GM13977 (cell line): ENCODE measurements around the gene LRPPRC.

ENCODE experiments used
- DNase-seq: peaks from one replicate; pipeline ENCODE4 v3.0.0; 2012; ENCODE audit warnings: low spot score
- CTCF ChIP-seq: IDR thresholded peaks from 2 replicates; pipeline ENCODE4 v1.5.1; 2012; ENCODE audit warnings: mild to moderate bottlenecking, control low read depth; ENCODE audit not compliant: insufficient read depth; ENCODE audit errors: extremely low read depth, missing control alignments
- in situ Hi-C: fragments of 300-500 bp; cut with MboI; formaldehyde crosslinking; loops from one replicate; pipeline ENCODE4 v1.12.0; 2022; ENCODE audit warnings: low sequenced_read_pairs, low pct_unique_long_range_greater_than_20kb, mixed read lengths, inconsistent platforms; ENCODE audit not compliant: unreplicated experiment

LRPPRC gene

DNA sequence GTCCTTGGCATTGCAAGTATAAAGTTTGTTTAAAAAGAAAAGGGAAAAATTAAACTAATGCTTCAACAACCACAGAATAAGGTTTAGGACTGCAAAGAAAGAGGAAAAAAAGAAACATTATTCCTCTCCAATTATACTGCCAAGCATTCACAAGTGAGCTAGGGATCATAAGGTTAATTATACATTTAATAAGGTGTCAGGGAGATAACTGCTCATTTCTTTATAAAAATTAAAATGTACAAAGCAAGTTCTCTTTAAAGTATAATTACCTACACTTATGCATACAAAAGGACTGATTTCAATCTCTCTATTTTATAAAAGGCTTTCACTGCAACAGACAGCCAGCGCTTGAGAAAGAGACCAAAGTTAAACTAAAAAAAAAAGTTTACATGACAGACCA, 98.9 kb downstream of the LRPPRC start:
- TF ChIP-seq CTCF, result no peak
- DNase-seq, result no peak
- in situ Hi-C loops, result no loop called here

- no peak for TF ChIP-seq CTCF
- in situ Hi-C loops, result no loop called here
- DNase-seq, result no peak
These were observed 101.0 kb downstream of the LRPPRC start for GRCh38 chr2:43894743-43895142.

- DNase-seq, result no peak
- in situ Hi-C loops, result no loop called here
- no peak for TF ChIP-seq CTCF
These were observed 104.9 kb downstream of the LRPPRC start for GRCh38 chr2:43890855-43891254.

- no peak for TF ChIP-seq CTCF
- in situ Hi-C loops, result no loop called here
- no peak for DNase-seq
These were observed 106.4 kb downstream of the LRPPRC start for GRCh38 chr2:43889416-43889815.

DNA sequence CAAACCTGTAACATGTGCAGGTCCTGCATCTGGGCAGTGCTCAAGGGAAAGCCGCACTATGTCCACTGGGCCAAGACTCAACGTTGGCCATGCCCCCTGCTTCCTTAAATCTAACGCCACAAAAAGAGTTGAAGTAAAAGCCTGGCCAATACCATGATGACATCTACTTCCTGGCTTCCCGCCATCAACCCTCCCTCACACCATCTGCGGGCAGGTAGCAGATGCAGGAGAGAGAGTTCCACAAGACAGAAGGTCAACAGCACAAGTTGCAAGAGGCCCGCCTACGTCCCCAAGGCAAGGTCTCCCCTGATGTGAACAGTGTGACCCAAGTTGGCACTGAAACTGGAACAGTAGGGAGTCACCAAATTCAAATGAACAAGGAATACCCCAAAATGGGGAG, 108.6 kb downstream of the LRPPRC start:
- in situ Hi-C loops, result no loop called here
- TF ChIP-seq CTCF, result no peak
- DNase-seq, result no peak

GRCh38 chr2:43885132-43885632, 110.6 kb downstream of the LRPPRC start:
- no peak for DNase-seq
- in situ Hi-C loops, result no loop called here
- no peak for TF ChIP-seq CTCF

DNA sequence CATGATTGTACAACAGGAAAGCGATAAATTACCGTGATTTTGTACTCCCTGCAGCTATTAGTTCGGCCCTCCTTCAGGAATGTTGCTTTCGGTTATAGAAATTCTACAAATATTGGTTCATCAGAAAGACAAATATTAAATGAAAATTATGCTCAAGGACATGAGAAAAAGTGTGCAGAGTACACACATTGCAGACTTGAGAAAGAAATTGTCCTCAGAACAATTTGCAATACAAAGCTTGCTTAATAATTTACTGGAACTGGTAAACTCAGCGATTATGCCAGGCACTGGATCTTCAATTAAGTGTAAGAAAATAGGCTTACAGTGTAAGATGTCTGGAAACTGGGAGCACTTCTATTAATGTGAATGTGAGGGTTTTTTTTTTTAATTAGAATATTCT, 111.1 kb downstream of the LRPPRC start:
- no peak for TF ChIP-seq CTCF
- in situ Hi-C loops, result no loop called here
- no peak for DNase-seq
